CD4-positive, alpha-beta T cell treated with Interleukin-15 for 4 hours (primary cell): ENCODE results near the gene PPP2R2D.

Experiments
- DNase-seq: peaks from one replicate; pipeline ENCODE4 v3.0.0-alpha.2; 2020; ENCODE audit warnings: low spot score

Gene PPP2R2D

DNA sequence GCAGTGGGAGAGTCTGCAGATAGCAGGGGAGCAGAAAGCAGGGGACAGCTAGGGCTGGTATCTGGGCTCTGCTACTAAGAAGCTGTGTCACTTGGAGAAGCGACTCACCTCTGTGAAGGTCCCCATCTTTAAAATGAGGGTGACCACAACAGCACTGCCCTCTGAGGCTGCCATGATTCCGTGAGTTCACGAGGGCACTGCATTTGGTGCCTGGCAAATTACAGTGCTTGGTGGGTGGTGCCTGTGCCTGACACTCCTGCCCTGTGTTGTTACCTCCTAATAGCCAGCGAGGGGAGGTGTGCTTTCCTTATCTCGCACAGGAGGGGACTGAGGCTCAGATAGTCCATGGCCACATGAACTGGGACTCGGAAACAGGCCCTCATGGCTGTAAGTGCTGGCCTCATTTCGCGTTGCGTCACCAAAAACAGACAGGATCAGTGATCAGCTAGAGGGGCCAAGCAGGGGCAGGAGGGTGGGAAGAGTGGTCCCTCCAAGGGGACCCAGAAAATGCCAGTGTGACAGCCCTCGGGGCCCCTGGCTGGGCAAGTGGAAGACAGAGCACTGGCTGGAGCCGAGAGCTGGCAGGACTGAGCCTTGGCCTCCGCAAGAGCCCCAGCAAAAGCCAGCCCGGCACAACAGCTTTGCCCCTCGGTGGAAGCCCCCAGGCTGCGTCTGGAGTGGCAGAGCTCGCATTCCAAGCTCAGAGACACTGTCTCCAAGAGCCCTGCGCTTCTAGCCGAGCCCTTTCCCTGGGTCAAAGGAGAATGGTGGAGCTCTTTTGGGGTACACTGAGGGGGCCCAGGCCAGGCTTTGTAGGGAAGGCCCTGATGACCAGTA lies 98.3 kb downstream of the PPP2R2D start:
- DNase-seq: no peak

GRCh38 chr10:132001238-132001972 lies 100.6 kb downstream of the PPP2R2D start:
- peak; percentile 10 for DNase-seq

- no peak for DNase-seq
Observed at GRCh38 chr10:132002004-132002403, 101.2 kb downstream of the PPP2R2D start.

GRCh38 chr10:132003282-132003924 lies 102.6 kb downstream of the PPP2R2D start:
- DNase-seq: no peak

DNA sequence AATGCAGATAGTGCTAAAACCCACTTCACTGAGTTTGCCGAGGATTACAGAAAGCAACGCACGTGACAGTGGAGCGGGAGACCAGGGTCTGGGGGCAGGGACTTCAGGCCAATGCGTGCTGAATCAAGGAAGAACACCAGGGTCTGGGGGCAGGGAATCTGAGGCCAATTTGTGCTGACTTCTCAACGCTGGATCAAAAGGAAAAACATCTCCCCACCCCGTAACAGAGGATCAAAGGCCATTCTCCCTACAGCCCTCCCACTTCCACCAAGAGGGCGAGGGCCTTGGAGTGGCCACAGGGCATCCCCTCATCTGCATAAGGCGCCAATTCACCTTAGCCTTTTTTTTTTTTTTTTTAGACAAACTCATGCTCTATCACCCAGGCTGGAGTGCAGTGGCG lies 103.2 kb downstream of the PPP2R2D start:
- no peak for DNase-seq

- no peak for DNase-seq
Observed at GRCh38 chr10:132005147-132005546, 104.3 kb downstream of the PPP2R2D start.

DNA sequence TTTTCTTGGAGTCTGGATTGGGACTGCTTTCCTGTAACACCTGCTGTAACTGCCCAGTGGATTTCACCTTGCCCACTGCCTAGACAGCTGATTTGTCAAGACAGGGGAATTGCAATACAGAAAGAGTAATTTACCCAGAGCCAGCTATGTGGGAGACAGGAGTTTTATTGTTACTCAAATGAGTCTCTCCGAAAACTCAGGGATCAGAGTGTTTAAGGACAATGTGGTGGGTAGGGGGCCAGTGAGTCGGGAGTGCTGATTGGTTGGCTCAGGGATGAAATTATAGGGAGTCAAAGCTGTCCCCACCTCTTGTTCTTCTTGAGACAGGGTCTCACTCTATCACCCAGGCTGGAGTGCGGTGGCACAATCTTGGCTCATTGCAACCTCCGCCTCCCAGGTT lies 106.2 kb downstream of the PPP2R2D start:
- DNase-seq: no peak

DNA sequence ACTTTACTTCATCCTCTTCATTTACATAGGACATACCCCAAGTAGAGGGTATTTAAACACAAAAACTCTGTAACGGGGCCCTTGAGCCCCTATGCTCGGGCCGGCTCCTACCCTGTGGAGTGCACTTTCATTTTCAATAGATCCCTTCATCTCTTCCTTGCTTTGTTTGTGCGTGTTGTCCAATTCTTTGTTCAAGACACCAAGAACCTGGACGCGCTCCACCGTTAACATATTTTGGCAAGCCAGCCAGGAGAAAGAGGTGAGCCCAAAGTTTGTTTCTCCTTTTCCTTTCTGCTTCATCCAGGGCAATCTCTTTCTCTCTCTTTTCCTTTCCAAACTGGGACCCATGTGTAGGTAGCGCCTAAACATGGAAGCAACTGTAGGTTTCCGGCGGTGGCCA lies 106.9 kb downstream of the PPP2R2D start:
- DNase-seq: no peak
